ENCODE results near the gene LAMA1. TPM values are rescaled to one million over a fixed set of nuclear protein-coding genes. Genes with fewer than 3 reads are reported as not detected.

The LAMA1 gene
- total and polyA plus RNA-seq, 10 of the 15 experiments (the other 5 are each of a cell fraction or from before 2014, with no cell fraction given): under 0.01 to 1.9 (median 0.06) TPM; not detected in 6

DNA sequence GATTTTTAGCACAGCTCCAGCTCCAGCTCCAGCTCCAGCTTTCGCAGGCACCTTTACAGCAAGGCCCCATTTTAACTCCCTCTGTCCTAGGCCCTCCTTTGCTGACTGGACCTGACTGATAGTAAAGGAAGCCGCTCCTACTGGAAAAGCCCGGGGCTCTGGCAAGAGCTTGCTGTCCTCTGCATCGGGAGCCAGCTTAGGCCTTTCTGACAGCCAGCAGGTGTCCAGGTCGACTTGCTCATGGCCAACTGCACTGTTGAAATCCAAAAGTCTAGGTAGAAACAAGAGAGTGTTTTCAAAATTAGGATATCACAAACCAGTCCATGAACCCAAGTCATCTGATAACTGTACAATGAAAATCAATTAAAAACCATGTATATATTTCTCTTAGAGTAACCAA lies 161.1 kb downstream of the LAMA1 start:
- ChIA-PET SMC1A (ENCODE audit: uncharacterized antibody, unreplicated experiment) (no interaction called here), POLR2A (interaction anchor here (1.0 kb wide), 1 partner anchor 129 kb away, joined by 3 read pairs; no protein-coding TSS in a partner anchor), RAD21 (ENCODE audit: unreplicated experiment) (no interaction called here), CTCF (no interaction called here)
- BruUV-seq (replicated peaks): no TSS peak
- no peaks in the 10 kb centered on the region for H3K36me3 ChIP-seq (ENCODE audit: control insufficient read depth in 2 of 2, insufficient read depth in 2 of 2, low read length in 1 of 2)
- H3K4me3 ChIP-seq: no peak overlapping the region
- H3K4me2 ChIP-seq (ENCODE audit: control insufficient read depth, insufficient read depth): no peak overlapping the region
- no peak for TF ChIP-seq CBX5 (IDR thresholded peaks at IDR 0.05; ENCODE audit: low read depth)
- no peak for TF ChIP-seq ELK1 (IDR thresholded peaks at IDR 0.05; ENCODE audit: low read depth, low read length)
- no peak for TF ChIP-seq ZNF687 (IDR thresholded peaks at IDR 0.05)
- no peak for TF ChIP-seq RAD51 (IDR thresholded peaks at IDR 0.05)
- TF ChIP-seq NFXL1 (IDR thresholded peaks at IDR 0.05; ENCODE audit: borderline replicate concordance): no peak
- no peak for TF ChIP-seq HDGF (IDR thresholded peaks at IDR 0.05)
- TF ChIP-seq HDAC6 (IDR thresholded peaks at IDR 0.05; ENCODE audit: unreplicated experiment): no peak
- TF ChIP-seq, protein P1, sequence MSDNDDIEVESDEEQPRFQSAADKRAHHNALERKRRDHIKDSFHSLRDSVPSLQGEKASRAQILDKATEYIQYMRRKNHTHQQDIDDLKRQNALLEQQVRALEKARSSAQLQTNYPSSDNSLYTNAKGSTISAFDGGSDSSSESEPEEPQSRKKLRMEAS (IDR thresholded peaks at IDR 0.05; ENCODE audit: low read depth, low read length): no peak
- DNase-seq (ENCODE audit: low read depth, low spot score): no peak
- no peaks in the 10 kb centered on the region for H3K9me3 ChIP-seq (replicated peaks; ENCODE audit: control insufficient read depth, insufficient read depth, low read length)
- FAIRE-seq: no peak
- WGBS (ENCODE audit: insufficient coverage, insufficient replicate concordance, low lambda C conversion rate, missing lambda C conversion rate): 26% methylated on average over 5 of the region's 5 CpGs
- intact Hi-C loops (cut with micrococcal nuclease; ENCODE audit: unreplicated experiment): no loop called here
- no peak for ATAC-seq
- H3K4me1 ChIP-seq (ENCODE audit: control insufficient read depth, insufficient read depth, low read length): no peaks in the 10 kb centered on the region
- in situ Hi-C loops (cut with MboI): no loop called here
- H3K9ac ChIP-seq (ENCODE audit: control insufficient read depth, insufficient read depth, low read length): no peak overlapping the region
- H4K20me1 ChIP-seq (ENCODE audit: control insufficient read depth, insufficient read depth): no peaks in the 10 kb centered on the region
- H3K79me2 ChIP-seq (ENCODE audit: control insufficient read depth, insufficient read depth, low read length): no peaks in the 10 kb centered on the region
- H3K27ac ChIP-seq (ENCODE audit: control insufficient read depth, insufficient read depth): no peak overlapping the region
- H3K27me3 ChIP-seq (replicated peaks in 1 of 2; ENCODE audit: control insufficient read depth in 2 of 2, insufficient read depth in 2 of 2, low read length in 1 of 2): no peaks in the 10 kb centered on the region; a peak in 1 of 4 replicates
- no peak overlapping the region for H2AFZ ChIP-seq (ENCODE audit: control insufficient read depth, low read depth, low read length)

All from GM12878 (cell line).